RWPE2 (cell line): ENCODE data around the gene TSSK6.

Experiments used
- ATAC-seq: fragments of 200-7000 bp; cut with Tn5 transposase; 3 replicates; pipeline ENCODE4 v1.9.1; 2021; ENCODE audit warnings: low read depth
- DNase-seq: peaks from one replicate; pipeline ENCODE4 v3.0.0-alpha.2; 2020; ENCODE audit warnings: low spot score
- H3K27ac ChIP-seq: fragments of 450-650 bp; 2 replicates; pipeline ENCODE4 v1.5.1; 2017; ENCODE audit warnings: mild to moderate bottlenecking; ENCODE audit not compliant: poor library complexity, severe bottlenecking
- H3K27me3 ChIP-seq: fragments of 250-450 bp; sonication (Bioruptor Pico); 2 replicates; pipeline ENCODE4 v1.5.1; 2021; ENCODE audit warnings: mild to moderate bottlenecking, moderate library complexity; ENCODE audit not compliant: insufficient read depth, poor library complexity, severe bottlenecking
- H3K36me3 ChIP-seq: fragments of 250-450 bp; sonication (Bioruptor Pico); 2 replicates; pipeline ENCODE4 v1.5.1; 2020; ENCODE audit warnings: low read depth, mild to moderate bottlenecking, moderate library complexity
- H3K4me1 ChIP-seq: fragments of 250-450 bp; sonication (Bioruptor Pico); 2 replicates; pipeline ENCODE4 v1.5.1; 2021; ENCODE audit warnings: mild to moderate bottlenecking, moderate library complexity; ENCODE audit not compliant: insufficient read depth, poor library complexity, severe bottlenecking
- H3K4me3 ChIP-seq: fragments of 250-450 bp; sonication (Bioruptor Pico); 2 replicates; pipeline ENCODE4 v1.5.1; 2021; ENCODE audit warnings: mild to moderate bottlenecking, moderate library complexity; ENCODE audit not compliant: severe bottlenecking
- H3K9me3 ChIP-seq: fragments of 250-450 bp; sonication (Bioruptor Pico); 2 replicates; pipeline ENCODE4 v1.5.1; 2021; ENCODE audit warnings: mild to moderate bottlenecking, moderate library complexity; ENCODE audit not compliant: severe bottlenecking
- TF ChIP-seq, protein P1 (sequence below): fragments of 450-650 bp; IDR thresholded peaks from one replicate; pipeline ENCODE4 v1.5.1; 2017; ENCODE audit warnings: mild to moderate bottlenecking, moderate library complexity; ENCODE audit not compliant: poor library complexity, severe bottlenecking

Gene TSSK6

DNA sequence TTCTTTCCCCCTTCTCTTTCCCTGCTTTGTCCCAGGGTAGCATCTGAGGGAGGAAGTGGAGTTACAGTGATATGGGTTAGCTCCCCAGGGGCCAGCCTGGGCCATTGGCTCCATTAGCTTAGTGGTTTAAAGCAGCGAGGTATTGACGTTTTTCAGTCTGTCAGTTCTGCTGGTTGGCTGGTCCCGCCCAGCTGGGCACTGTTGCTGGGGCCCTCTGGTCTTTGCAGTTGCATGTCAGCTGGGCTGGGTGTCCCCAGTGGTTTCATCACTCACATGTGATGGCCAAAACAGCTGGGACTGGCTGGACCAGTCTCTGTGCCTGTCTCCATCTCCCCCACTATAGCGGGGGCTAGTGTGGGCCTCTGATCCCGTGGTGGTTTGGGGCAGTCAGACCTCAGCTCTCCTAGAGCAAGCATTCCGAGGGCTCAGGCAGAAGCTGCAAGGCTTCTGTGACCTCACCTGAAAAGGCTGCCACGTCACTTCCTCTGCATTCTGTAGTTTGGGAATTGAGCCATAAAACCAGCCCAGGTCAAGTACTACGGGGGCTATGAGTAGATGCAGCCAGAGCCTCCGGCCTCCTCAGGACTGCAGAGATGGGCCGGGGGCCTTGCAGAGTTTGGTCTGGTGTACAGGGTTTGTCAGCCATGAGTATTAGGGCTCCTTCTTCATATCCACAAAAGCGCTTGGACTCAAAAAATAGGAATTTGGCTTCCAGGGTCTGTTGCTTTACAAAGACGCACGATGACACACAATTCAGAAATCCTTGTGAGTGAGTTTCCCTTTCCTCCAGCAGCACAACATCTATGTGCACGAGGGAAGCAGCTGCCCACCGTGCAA lies 30.0 kb downstream of the TSSK6 start:
- TF ChIP-seq, protein P1, sequence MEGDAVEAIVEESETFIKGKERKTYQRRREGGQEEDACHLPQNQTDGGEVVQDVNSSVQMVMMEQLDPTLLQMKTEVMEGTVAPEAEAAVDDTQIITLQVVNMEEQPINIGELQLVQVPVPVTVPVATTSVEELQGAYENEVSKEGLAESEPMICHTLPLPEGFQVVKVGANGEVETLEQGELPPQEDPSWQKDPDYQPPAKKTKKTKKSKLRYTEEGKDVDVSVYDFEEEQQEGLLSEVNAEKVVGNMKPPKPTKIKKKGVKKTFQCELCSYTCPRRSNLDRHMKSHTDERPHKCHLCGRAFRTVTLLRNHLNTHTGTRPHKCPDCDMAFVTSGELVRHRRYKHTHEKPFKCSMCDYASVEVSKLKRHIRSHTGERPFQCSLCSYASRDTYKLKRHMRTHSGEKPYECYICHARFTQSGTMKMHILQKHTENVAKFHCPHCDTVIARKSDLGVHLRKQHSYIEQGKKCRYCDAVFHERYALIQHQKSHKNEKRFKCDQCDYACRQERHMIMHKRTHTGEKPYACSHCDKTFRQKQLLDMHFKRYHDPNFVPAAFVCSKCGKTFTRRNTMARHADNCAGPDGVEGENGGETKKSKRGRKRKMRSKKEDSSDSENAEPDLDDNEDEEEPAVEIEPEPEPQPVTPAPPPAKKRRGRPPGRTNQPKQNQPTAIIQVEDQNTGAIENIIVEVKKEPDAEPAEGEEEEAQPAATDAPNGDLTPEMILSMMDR = no peak
- DNase-seq (no peak), ATAC-seq (no peak; the same call in 2 of the 3 replicates)
- Histone ChIP-seq H3K9me3 (no peaks in the 10 kb centered on the region), H3K36me3 (no peaks in the 10 kb centered on the region; the same call in 1 of the 2 replicates), H3K4me3 (no peak overlapping the region), H3K4me1 (peaks cover 28% of the 10 kb centered on the region), H3K27ac (peak overlapping the region; percentile 86), H3K27me3 (no peaks in the 10 kb centered on the region)

DNA sequence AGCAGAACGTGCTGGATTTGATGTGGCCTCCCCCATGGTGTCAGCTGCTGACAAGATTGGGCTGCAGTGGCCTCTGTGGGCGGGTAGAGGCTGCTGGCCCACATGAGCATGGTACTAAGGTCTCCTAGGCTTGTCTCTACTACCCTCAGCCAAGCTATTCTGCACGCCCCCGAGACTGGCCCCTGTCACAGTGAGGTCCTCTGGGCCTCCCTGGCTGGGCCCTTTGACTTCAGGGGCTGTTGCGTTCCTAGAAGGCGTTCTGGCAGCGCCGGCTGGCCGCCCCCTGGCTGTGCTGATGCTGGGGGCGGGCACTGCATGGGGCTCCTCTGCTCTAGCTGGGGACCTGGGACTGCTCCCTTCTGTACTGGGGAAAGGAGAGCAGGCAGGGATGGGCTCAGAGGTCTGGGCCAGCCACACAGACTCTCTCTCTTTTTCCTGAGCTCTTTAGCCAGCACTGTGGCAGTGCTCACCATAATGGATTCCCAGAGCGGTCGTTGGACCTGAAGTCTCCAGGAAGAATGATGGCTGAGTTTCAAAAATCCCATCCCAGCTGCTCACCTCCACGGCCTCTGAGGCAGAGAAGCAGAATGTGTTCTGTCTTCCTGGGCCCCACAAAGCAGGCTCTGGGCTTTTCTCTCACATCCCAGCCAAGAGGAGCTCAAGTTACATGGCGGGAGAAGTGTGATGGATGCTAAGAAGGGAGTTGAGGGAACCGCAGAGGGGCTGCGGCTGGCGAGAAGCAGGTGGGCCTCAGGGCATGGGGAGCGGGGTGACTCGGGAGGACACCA lies 32.3 kb downstream of the TSSK6 start:
- H3K9me3 ChIP-seq = no peaks in the 10 kb centered on the region
- peaks cover 13% of the 10 kb centered on the region for H3K4me1 ChIP-seq
- no peak for DNase-seq
- H3K4me3 ChIP-seq = no peak overlapping the region
- H3K27me3 ChIP-seq = no peaks in the 10 kb centered on the region
- H3K36me3 ChIP-seq = peaks cover 10% of the 10 kb centered on the region; the same call in 1 of the 2 replicates
- H3K27ac ChIP-seq = no peak overlapping the region
- TF ChIP-seq, protein P1 = no peak
- ATAC-seq = no peak

DNA sequence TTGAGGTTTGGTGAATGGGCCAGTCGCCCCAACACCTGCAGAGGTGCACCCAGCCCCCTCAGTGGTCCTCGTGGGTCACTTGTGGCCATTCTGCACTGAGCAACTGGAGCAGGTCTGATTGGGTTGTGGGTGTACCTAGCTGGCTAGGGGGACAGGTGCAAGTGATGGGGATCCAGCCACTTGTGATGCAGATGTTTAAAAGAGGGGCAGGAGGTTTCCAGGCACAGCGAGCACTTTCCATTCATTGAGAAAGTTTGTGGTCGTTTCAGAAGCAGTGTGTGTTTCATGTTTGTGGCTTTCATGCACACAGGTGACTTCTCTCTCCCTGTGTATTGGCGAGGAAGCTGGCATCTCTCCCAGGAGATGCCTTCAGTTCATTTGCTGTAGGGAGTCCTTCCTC lies 34.7 kb downstream of the TSSK6 start:
- H3K36me3 ChIP-seq = peaks cover 15% of the 10 kb centered on the region
- ATAC-seq = no peak
- DNase-seq = no peak
- no peak overlapping the region for H3K27ac ChIP-seq
- H3K4me1 ChIP-seq = peaks cover 9% of the 10 kb centered on the region
- H3K4me3 ChIP-seq = no peak overlapping the region
- H3K27me3 ChIP-seq = no peaks in the 10 kb centered on the region
- TF ChIP-seq, protein P1 = no peak
- no peaks in the 10 kb centered on the region for H3K9me3 ChIP-seq

DNA sequence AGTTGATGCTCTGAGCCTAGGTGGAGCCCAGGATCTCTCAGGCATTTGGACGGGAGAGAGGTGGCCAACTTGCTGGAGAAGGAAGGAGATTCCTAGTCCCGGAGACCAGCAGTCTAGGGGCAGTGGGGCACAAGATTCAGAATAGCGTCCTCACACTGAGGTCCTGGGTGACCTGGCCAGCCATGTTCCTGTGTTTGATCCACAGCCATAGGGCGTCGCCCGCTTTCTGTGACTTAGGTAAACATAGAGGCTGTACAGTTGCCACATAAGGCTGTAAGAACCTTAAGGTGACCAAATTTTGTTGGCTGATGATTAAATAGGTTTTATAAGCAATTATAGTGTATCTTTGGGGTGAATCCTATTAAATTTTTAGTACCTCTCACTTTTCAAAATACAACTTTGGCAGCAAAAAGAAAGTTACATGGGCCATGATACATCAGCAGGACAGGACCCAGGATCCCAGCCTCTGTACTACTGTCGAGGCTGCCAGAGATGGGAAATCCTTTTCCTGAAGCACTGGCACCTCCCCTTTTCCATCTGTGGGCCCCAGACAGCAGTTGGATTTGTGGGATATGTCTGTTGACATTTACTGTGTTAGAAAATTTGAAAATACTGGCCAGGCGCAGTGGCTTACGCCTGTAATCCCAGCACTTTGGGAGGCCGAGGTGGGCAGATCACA lies 37.5 kb downstream of the TSSK6 start:
- DNase-seq = no peak
- H3K4me3 ChIP-seq = no peak overlapping the region
- no peaks in the 10 kb centered on the region for H3K27me3 ChIP-seq
- H3K36me3 ChIP-seq = peaks cover 25% of the 10 kb centered on the region
- H3K27ac ChIP-seq = no peak overlapping the region
- no peaks in the 10 kb centered on the region for H3K9me3 ChIP-seq
- ATAC-seq = no peak
- H3K4me1 ChIP-seq = no peaks in the 10 kb centered on the region
- TF ChIP-seq, protein P1 = no peak
